Epithelial cell of esophagus (primary cell): ENCODE results near the gene AGBL1.
A peak's percentile ranks its signal among the peaks of the same experiment; 100 is the strongest.

Source experiments
- DNase-seq: peaks from one replicate; pipeline ENCODE4 v3.0.0; 2010; ENCODE audit warnings: low read depth
- H3K4me3 ChIP-seq: 2 replicates; pipeline ENCODE4 v1.5.1; 2011; ENCODE audit warnings: mild to moderate bottlenecking, low read length, control low read depth
- CTCF ChIP-seq: IDR thresholded peaks from 2 replicates; pipeline ENCODE4 v1.5.1; 2011; ENCODE audit warnings: low read depth, mild to moderate bottlenecking, low read length, control low read depth, inconsistent platforms; ENCODE audit not compliant: insufficient read depth; ENCODE audit errors: missing control alignments

AGBL1 gene

GRCh38 chr15:86855307-86856291 lies 775.9 kb downstream of the AGBL1 start:
- no peak for TF ChIP-seq CTCF
- no peak overlapping the region for H3K4me3 ChIP-seq
- DNase-seq, result peak; percentile 25

GRCh38 chr15:86857701-86858100 lies 778.0 kb downstream of the AGBL1 start:
- no peak overlapping the region for H3K4me3 ChIP-seq
- TF ChIP-seq CTCF, result no peak
- no peak for DNase-seq

GRCh38 chr15:86863226-86863915 lies 783.7 kb downstream of the AGBL1 start:
- no peak overlapping the region for H3K4me3 ChIP-seq
- DNase-seq, result peak; percentile 97
- no peak for TF ChIP-seq CTCF

- H3K4me3 ChIP-seq, result no peak overlapping the region
- DNase-seq, result no peak
- no peak for TF ChIP-seq CTCF
Observed at GRCh38 chr15:86865920-86866319, 786.2 kb downstream of the AGBL1 start.

- H3K4me3 ChIP-seq, result no peak overlapping the region
- DNase-seq, result no peak
- TF ChIP-seq CTCF, result no peak
Observed at GRCh38 chr15:86870846-86871245, 791.2 kb downstream of the AGBL1 start.

GRCh38 chr15:86871964-86872363 lies 792.3 kb downstream of the AGBL1 start:
- no peak for DNase-seq
- TF ChIP-seq CTCF, result no peak
- H3K4me3 ChIP-seq, result no peak overlapping the region
